ENCODE measurements around the gene SIK3. TPM values are rescaled to one million over a fixed set of nuclear protein-coding genes. Genes with fewer than 3 reads are reported as not detected.

SIK3 gene
- total RNA-seq, 1 experiment from 2014 or later, result 31.4 TPM

DNA sequence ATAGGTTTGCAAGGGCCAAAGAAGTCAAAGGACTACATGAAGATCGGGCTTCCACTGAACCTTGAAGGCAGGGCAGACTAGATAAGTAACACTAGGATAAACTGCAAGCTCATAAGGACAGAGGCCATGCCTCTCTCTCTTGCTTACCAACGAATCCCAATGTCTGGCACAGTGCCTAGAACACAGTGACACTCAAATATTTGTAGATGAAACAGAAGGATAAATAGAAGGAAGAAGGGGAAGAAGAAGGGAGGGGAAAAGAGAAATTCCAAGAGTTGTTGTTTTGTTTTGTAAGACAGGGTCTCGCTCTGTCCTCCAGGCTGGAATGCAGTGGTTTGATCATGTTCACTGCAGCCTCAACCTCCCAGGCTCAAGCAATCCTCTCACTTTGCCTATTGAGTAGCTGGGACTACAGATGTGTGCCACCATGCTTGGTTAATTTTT, 26.9 kb downstream of the SIK3 start:
- H3K79me2 ChIP-seq (ENCODE audit: insufficient read depth, low read length), result peaks cover 3% of the 10 kb centered on the region; the same call in 1 of the 2 replicates
- no peak overlapping the region for H3K4me3 Mint-ChIP-seq
- no peak overlapping the region for H4K5ac ChIP-seq (ENCODE audit: insufficient read length, low read depth, low read length)
- H2BK5ac ChIP-seq (ENCODE audit: insufficient read length, low read length), result peak overlapping the region; percentile 83
- no peak overlapping the region; the same call in 1 of the 2 replicates for H2BK15ac ChIP-seq (ENCODE audit: low read depth, low read length)
- no peak overlapping the region for H3K27ac ChIP-seq (ENCODE audit: insufficient read length, low read depth, low read length)
- H2AFZ ChIP-seq (ENCODE audit: low read length), result no peak overlapping the region
- H4K8ac ChIP-seq (replicated peaks; ENCODE audit: insufficient read length, low read depth, low read length), result no peak overlapping the region
- no peak overlapping the region for H3K23ac ChIP-seq (ENCODE audit: insufficient read length, low read depth, low read length)
- H3K4me2 ChIP-seq (ENCODE audit: insufficient read depth, insufficient read length, low read length), result no peak overlapping the region
- peak overlapping the region; percentile 64 for H3K18ac ChIP-seq (ENCODE audit: insufficient read length, low read depth, low read length)
- H3K27me3 ChIP-seq (ENCODE audit: insufficient read depth, low read length), result no peaks in the 10 kb centered on the region
- H3K4me1 ChIP-seq (ENCODE audit: insufficient read depth, low read length), result peaks cover 3% of the 10 kb centered on the region; the same call in 1 of the 2 replicates
- H3K56ac ChIP-seq (ENCODE audit: insufficient read length, low read depth, low read length), result no peak overlapping the region
- no peak overlapping the region for H3T11ph ChIP-seq (ENCODE audit: low read length)
- H4K91ac ChIP-seq (ENCODE audit: insufficient read length, low read depth, low read length), result no peak overlapping the region
- H2BK120ac ChIP-seq (ENCODE audit: low read depth, low read length, poor library complexity, severe bottlenecking), result no peak overlapping the region
- no peak overlapping the region for H3K14ac ChIP-seq (ENCODE audit: insufficient read depth, low read length)
- peaks cover 17 to 29% of the 10 kb centered on the region in 2 experiments for H3K4me1 Mint-ChIP-seq
- no peak overlapping the region for H3K9ac ChIP-seq (ENCODE audit: extremely low read depth, insufficient read length, low read length)
- H3K9me3 Mint-ChIP-seq, result no peaks in the 10 kb centered on the region; a peak in 2 of 5 replicates
- DNase-seq, result no peak
- no peak overlapping the region for H2BK12ac ChIP-seq (ENCODE audit: insufficient read length, low read depth, low read length)
- no peaks in the 10 kb centered on the region for H4K20me1 ChIP-seq (ENCODE audit: control insufficient read depth, insufficient read depth, insufficient read length)
- no peaks in the 10 kb centered on the region for H3K9me3 ChIP-seq (ENCODE audit: control insufficient read depth, low read depth, low read length)
- no peak overlapping the region for H3K4ac ChIP-seq (ENCODE audit: low read depth, low read length)
- H3K79me1 ChIP-seq (ENCODE audit: insufficient read depth, low read depth, low read length, poor library complexity, severe bottlenecking), result no peaks in the 10 kb centered on the region
- H2AK5ac ChIP-seq (ENCODE audit: insufficient read length, low read length), result no peak overlapping the region
- H3K27me3 Mint-ChIP-seq (ENCODE audit: low read depth), result no peaks in the 10 kb centered on the region
- no CpG with 5 or more reads among the region's 3 CpGs for WGBS (ENCODE audit: extremely low coverage, insufficient read length, low lambda C conversion rate)
- H2BK20ac ChIP-seq (ENCODE audit: low read depth, low read length, poor library complexity, severe bottlenecking), result no peak overlapping the region
- no peaks in the 10 kb centered on the region for H3K23me2 ChIP-seq (ENCODE audit: insufficient read length, low read depth, low read length, poor library complexity, severe bottlenecking)
- peaks cover 0 to 5% (median 0%) of the 10 kb centered on the region in 3 experiments; a peak in 3 of 7 replicates for H3K36me3 Mint-ChIP-seq (ENCODE audit: insufficient read depth in 1 of 3, low read depth in 3 of 3)
- H3K27ac Mint-ChIP-seq, result peak overlapping the region; percentile 65 to 83 (median 77); a peak in 4 of 7 replicates
- TF ChIP-seq, protein P1, sequence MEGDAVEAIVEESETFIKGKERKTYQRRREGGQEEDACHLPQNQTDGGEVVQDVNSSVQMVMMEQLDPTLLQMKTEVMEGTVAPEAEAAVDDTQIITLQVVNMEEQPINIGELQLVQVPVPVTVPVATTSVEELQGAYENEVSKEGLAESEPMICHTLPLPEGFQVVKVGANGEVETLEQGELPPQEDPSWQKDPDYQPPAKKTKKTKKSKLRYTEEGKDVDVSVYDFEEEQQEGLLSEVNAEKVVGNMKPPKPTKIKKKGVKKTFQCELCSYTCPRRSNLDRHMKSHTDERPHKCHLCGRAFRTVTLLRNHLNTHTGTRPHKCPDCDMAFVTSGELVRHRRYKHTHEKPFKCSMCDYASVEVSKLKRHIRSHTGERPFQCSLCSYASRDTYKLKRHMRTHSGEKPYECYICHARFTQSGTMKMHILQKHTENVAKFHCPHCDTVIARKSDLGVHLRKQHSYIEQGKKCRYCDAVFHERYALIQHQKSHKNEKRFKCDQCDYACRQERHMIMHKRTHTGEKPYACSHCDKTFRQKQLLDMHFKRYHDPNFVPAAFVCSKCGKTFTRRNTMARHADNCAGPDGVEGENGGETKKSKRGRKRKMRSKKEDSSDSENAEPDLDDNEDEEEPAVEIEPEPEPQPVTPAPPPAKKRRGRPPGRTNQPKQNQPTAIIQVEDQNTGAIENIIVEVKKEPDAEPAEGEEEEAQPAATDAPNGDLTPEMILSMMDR (conservative IDR thresholded peaks at IDR 0.05), result no peak
